Esophagus muscularis mucosa (tissue), 4 donors: ENCODE data around the gene RTL9. TPM values are rescaled to one million over a fixed set of nuclear protein-coding genes. Genes with fewer than 3 reads are reported as not detected.
"Not testable (repeated sequence)": the region's sequence is repeated elsewhere in the genome, so short reads cannot be mapped to it uniquely, and the experiment has no call there.

Source experiments
- DNase-seq: peaks from one replicate; pipeline ENCODE4 v3.0.0-alpha.2; 2017; ENCODE audit errors: extremely low spot score
- H3K27ac ChIP-seq, 4 donors: fragments of 200-600 bp; sonication (generic); replicated peaks in 1 of 4; 1 replicate in 3 of 4; 2 replicates in 1 of 4; pipeline ENCODE4 v1.5.1; 2016 to 2019; ENCODE audit warnings: mild to moderate bottlenecking in 1 of 4
- H3K27me3 ChIP-seq, 4 donors: fragments of 200-600 bp; sonication (generic); one replicate each; pipeline versions ENCODE4 v1.5.1 to v1.6.0; 2016 to 2019
- H3K36me3 ChIP-seq, 4 donors: fragments of 200-600 bp; sonication (generic); one replicate each; pipeline ENCODE4 v1.5.1; 2016 to 2019
- H3K4me1 ChIP-seq, 4 donors: fragments of 200-600 bp; sonication (generic); one replicate each; pipeline ENCODE4 v1.5.1; 2016 to 2019
- H3K4me3 ChIP-seq, 4 donors: fragments of 200-600 bp; sonication (generic); 1 replicate in 2 of 4; 2 replicates in 2 of 4; pipeline ENCODE4 v1.5.1; 2016 to 2019; ENCODE audit warnings: mild to moderate bottlenecking in 4 of 4, moderate library complexity in 1 of 4
- H3K9me3 ChIP-seq, 4 donors: fragments of 200-600 bp; sonication (generic); 1 replicate in 3 of 4; 2 replicates in 1 of 4; pipeline ENCODE4 v1.5.1; 2016 to 2019
- EP300 ChIP-seq: sonication (generic); formaldehyde crosslinking; IDR thresholded peaks from one replicate; pipeline ENCODE4 v1.6.1; 2017; ENCODE audit warnings: antibody characterized with exemption
- POLR2A ChIP-seq: fragments of 450-650 bp; IDR thresholded peaks from one replicate; pipeline ENCODE4 v1.6.1; 2017; ENCODE audit warnings: antibody characterized with exemption, moderate library complexity, mild to moderate bottlenecking, low read depth
- POLR2AphosphoS5 ChIP-seq, 2 donors: sonication (generic); formaldehyde crosslinking; IDR thresholded peaks; one replicate each; pipeline ENCODE4 v1.6.1; 2017; ENCODE audit warnings: antibody characterized with exemption in 2 of 2
- WGBS: methylation state at CpG from one replicate; pipeline ENCODE4 v1.1.5; 2018; 5-methylcytosine and 5-hydroxymethylcytosine counted together
- intact Hi-C: fragments of 100-400 bp; cut with DNase I; formaldehyde crosslinking; loops from one replicate; pipeline ENCODE4 v1.15.1; 2023
- total RNA-seq, 4 donors: library from RNA; depleted of rRNA; stranded (reverse); fragments of >200 nt; gene quantifications; one replicate each; pipeline versions ENCODE4 v1.1.0 to v1.2.1, GENCODE V29; 2016
- TF ChIP-seq, protein P1 (sequence below), 3 experiments: fragments of 200-600 bp in 2 of 3; fragments of 450-650 bp in 1 of 3; sonication (generic) in 2 of 3; IDR thresholded peaks; one replicate each; pipeline ENCODE4 v1.5.1; 2017 to 2019; ENCODE audit warnings: antibody characterized with exemption in 3 of 3, mild to moderate bottlenecking in 2 of 3, moderate library complexity in 1 of 3

Gene RTL9
- total RNA-seq, 4 donors from 2014 or later = 0.06 to 0.17 (median 0.06) TPM; not detected in 1

DNA sequence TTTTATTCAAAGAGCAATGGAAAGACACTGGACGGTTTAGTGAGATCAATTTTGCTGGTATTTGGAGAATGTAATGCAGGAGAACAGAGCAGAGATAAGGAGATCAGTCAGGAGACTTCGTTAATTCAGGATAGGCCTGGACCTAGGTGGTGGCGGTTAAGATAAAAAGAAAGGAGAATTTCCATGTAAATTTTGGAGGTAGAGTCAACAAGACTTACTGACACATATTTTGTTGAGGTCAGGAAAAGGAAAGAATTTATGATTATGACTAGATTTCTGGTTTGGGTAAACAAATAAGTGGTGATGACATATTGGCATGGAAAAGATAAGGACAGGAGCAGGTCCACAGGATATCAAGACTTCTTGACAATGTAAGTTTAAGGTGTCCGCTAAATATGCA is 31.9 kb upstream of the RTL9 start:
- TF ChIP-seq EP300 (no peak), POLR2A (no peak)
- DNase-seq = no peak
- Histone ChIP-seq H3K27ac (no peak overlapping the region), H3K27me3 (no peaks in the 10 kb centered on the region), H3K4me3 (no peak overlapping the region), H3K4me1 (no peaks in the 10 kb centered on the region), H3K36me3 (no peaks in the 10 kb centered on the region), H3K9me3 (peaks cover 0 to 15% (median 0%) of the 10 kb centered on the region in 4 donors)
- 76% methylated on average over 4 of the region's 4 CpGs for WGBS
- intact Hi-C loops = no loop called here

- no peaks in the 10 kb centered on the region for H3K4me1 ChIP-seq
- no peak overlapping the region for H3K27ac ChIP-seq
- TF ChIP-seq EP300 (no peak), POLR2A (no peak), POLR2AphosphoS5 (IDR thresholded peaks at IDR 0.05) (no peak)
- TF ChIP-seq, protein P1, sequence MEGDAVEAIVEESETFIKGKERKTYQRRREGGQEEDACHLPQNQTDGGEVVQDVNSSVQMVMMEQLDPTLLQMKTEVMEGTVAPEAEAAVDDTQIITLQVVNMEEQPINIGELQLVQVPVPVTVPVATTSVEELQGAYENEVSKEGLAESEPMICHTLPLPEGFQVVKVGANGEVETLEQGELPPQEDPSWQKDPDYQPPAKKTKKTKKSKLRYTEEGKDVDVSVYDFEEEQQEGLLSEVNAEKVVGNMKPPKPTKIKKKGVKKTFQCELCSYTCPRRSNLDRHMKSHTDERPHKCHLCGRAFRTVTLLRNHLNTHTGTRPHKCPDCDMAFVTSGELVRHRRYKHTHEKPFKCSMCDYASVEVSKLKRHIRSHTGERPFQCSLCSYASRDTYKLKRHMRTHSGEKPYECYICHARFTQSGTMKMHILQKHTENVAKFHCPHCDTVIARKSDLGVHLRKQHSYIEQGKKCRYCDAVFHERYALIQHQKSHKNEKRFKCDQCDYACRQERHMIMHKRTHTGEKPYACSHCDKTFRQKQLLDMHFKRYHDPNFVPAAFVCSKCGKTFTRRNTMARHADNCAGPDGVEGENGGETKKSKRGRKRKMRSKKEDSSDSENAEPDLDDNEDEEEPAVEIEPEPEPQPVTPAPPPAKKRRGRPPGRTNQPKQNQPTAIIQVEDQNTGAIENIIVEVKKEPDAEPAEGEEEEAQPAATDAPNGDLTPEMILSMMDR (IDR thresholded peaks at IDR 0.05) = no peak
- H3K36me3 ChIP-seq = no peaks in the 10 kb centered on the region
- 74% methylated on average over 1 of the region's 1 CpG for WGBS
- H3K27me3 ChIP-seq = no peaks in the 10 kb centered on the region
- DNase-seq = no peak
- peaks cover 0 to 15% (median 0%) of the 10 kb centered on the region in 4 donors for H3K9me3 ChIP-seq
- intact Hi-C loops = no loop called here
- H3K4me3 ChIP-seq = no peak overlapping the region
Measured at GRCh38 chrX:110327336-110327735, 31.3 kb upstream of the RTL9 start.

DNA sequence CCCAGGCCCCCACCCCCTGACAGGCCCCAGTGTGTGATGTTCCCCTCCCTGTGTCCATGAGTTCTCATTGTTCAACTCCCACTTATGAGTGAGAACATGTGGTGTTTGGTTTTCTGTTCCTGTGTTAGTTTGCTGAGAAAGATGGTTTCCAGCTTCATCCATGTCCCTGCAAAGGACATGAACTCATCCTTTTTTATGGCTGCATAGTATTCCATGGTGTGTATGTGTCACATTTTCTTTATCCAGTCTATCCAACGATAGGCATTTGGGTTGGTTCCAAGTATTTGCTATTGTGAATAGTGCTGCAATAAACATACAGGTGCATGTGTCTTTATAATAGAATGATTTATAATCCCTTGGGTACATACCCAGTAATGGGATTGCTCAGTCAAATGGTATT is 30.0 kb upstream of the RTL9 start:
- DNase-seq, H3K27ac ChIP-seq, H3K4me3 ChIP-seq, intact Hi-C loops, H3K36me3 ChIP-seq, H3K4me1 ChIP-seq, H3K27me3 ChIP-seq: not testable (repeated sequence)
- WGBS = 71% methylated on average over 1 of the region's 1 CpG
- H3K9me3 ChIP-seq = peaks cover 0 to 15% (median 0%) of the 10 kb centered on the region in 4 donors

DNA sequence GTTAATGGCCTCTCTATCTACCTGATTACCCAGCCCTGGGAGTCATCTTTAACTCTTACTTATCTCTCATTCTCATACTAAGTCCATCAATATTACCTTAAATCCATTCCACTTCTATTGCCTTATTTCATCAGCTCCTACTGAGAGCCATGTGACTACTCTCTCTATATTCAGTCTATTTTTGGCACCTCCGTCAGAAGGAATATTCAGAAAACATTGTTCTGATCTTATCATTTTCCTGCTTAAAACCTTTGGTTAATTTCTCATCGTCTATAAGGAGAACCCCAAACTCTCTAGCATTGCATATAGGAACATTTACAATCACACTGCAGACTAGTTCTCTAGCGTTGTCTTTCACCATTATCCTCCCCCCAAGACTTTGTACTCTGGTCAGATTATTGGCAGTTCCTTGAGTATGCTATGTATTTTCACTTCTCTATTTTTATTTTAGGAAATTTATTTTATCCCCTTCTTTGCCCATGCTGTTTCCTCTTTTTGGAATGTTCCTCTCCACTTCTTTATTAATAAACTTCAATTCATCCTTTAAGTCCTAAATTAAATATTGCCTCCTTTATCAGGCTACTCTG is 27.1 kb upstream of the RTL9 start:
- H3K36me3 ChIP-seq = no peaks in the 10 kb centered on the region
- no peaks in the 10 kb centered on the region for H3K27me3 ChIP-seq
- H3K27ac ChIP-seq = no peak overlapping the region
- H3K9me3 ChIP-seq = peaks cover 0 to 5% (median 0%) of the 10 kb centered on the region in 4 donors
- no peak overlapping the region for H3K4me3 ChIP-seq
- no peak for DNase-seq
- intact Hi-C loops = no loop called here
- WGBS = 68% methylated on average over 3 of the region's 3 CpGs
- TF ChIP-seq EP300 (no peak), POLR2A (no peak), POLR2AphosphoS5 (IDR thresholded peaks at IDR 0.05) (no peak)
- TF ChIP-seq, protein P1 (IDR thresholded peaks at IDR 0.05) = no peak
- no peaks in the 10 kb centered on the region for H3K4me1 ChIP-seq

- intact Hi-C loops, DNase-seq, H3K36me3 ChIP-seq, H3K27ac ChIP-seq, H3K4me3 ChIP-seq, H3K4me1 ChIP-seq, H3K9me3 ChIP-seq, H3K27me3 ChIP-seq: not testable (repeated sequence)
- WGBS = 93% methylated on average over 1 of the region's 1 CpG
Measured at GRCh38 chrX:110333458-110333857, 25.2 kb upstream of the RTL9 start.

DNA sequence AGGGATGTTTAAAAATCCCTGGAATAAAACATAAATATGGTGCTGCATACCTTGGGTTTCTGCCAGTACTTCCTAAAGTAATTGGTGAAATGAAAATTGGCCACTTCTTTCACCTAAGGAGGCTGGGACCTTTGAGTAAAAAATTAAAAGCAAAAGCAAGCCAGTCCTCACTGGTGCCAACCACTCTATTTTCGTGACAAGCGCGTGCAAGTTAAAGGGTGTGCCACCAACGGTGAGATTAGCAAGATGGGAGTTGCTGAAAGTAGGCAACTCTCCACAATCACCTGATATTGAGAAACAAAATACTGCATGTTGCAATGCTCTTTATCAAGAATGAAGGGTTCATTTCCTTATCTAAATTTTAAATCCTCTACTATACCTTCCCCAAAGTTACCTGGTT is 19.7 kb upstream of the RTL9 start:
- H3K4me1 ChIP-seq = no peaks in the 10 kb centered on the region
- no peak overlapping the region for H3K27ac ChIP-seq
- intact Hi-C loops = no loop called here
- H3K36me3 ChIP-seq = no peaks in the 10 kb centered on the region
- H3K4me3 ChIP-seq = no peak overlapping the region
- 64% methylated on average over 4 of the region's 4 CpGs for WGBS
- TF ChIP-seq POLR2A (no peak), POLR2AphosphoS5 (IDR thresholded peaks at IDR 0.05) (no peak), EP300 (no peak)
- TF ChIP-seq, protein P1 (IDR thresholded peaks at IDR 0.05) = no peak
- H3K9me3 ChIP-seq = no peaks in the 10 kb centered on the region
- DNase-seq = no peak
- no peaks in the 10 kb centered on the region for H3K27me3 ChIP-seq
